ENCODE data around the gene ARL15.

Gene ARL15

GRCh38 chr5:54307583-54307982 lies 2.8 kb downstream of the ARL15 start:
- Histone ChIP-seq H2BK5ac (ENCODE audit: low read depth, low read length, poor library complexity) (no peak overlapping the region), H2AFZ (ENCODE audit: insufficient read depth, low read length, poor library complexity) (no peak overlapping the region), H2AK5ac (ENCODE audit: low read length) (no peak overlapping the region), H4K8ac (ENCODE audit: low read depth, low read length) (no peak overlapping the region), H3K4me3 (ENCODE audit: low read depth, low read length) (no peak overlapping the region), H3K9me3 (ENCODE audit: insufficient read depth, low read depth, low read length) (no peaks in the 10 kb centered on the region), H3K14ac (ENCODE audit: low read length) (no peak overlapping the region), H3K9ac (ENCODE audit: low read length) (no peak overlapping the region), H3K4ac (ENCODE audit: low read depth, low read length) (no peak overlapping the region), H4K12ac (ENCODE audit: low read depth, low read length) (no peak overlapping the region), H3K4me1 (ENCODE audit: control insufficient read depth in 1 of 2, insufficient read depth in 2 of 2, low read length in 2 of 2) (no peaks in the 10 kb centered on the region), H3K18ac (ENCODE audit: low read length) (no peak overlapping the region), H2BK120ac (ENCODE audit: insufficient read depth, low read length, poor library complexity) (no peak overlapping the region), H3K36me3 (ENCODE audit: control insufficient read depth in 1 of 2, insufficient read depth in 2 of 2, low read length in 2 of 2) (no peaks in the 10 kb centered on the region), H3K27me3 (ENCODE audit: insufficient read depth, low read length) (no peaks in the 10 kb centered on the region), H3K79me2 (ENCODE audit: control insufficient read depth, insufficient read depth, low read length, poor library complexity) (peaks cover 3% of the 10 kb centered on the region), H3K27ac (ENCODE audit: low read depth, low read length) (no peak overlapping the region), H2BK12ac (ENCODE audit: low read length) (no peak overlapping the region), H3K79me1 (ENCODE audit: low read length) (peaks cover 12% of the 10 kb centered on the region), H4K91ac (ENCODE audit: low read depth, low read length) (no peak overlapping the region), H3K4me2 (ENCODE audit: low read length) (no peak overlapping the region), H3K23ac (ENCODE audit: low read length) (no peak overlapping the region)
- DNase-seq: no peak
- no CpG with 5 or more reads among the region's 3 CpGs for WGBS (ENCODE audit: extremely low coverage, insufficient coverage, insufficient read length)

- Histone ChIP-seq H3K9me3 (ENCODE audit: insufficient read depth, low read depth, low read length) (no peaks in the 10 kb centered on the region), H3K36me3 (ENCODE audit: control insufficient read depth in 1 of 2, insufficient read depth in 2 of 2, low read length in 2 of 2) (no peaks in the 10 kb centered on the region), H2BK120ac (ENCODE audit: insufficient read depth, low read length, poor library complexity) (no peak overlapping the region), H3K23ac (ENCODE audit: low read length) (no peak overlapping the region), H3K4ac (ENCODE audit: low read depth, low read length) (no peak overlapping the region), H3K4me2 (ENCODE audit: low read length) (no peak overlapping the region), H4K8ac (ENCODE audit: low read depth, low read length) (no peak overlapping the region), H3K27me3 (ENCODE audit: insufficient read depth, low read length) (no peaks in the 10 kb centered on the region), H3K4me1 (ENCODE audit: control insufficient read depth in 1 of 2, insufficient read depth in 2 of 2, low read length in 2 of 2) (no peaks in the 10 kb centered on the region), H3K18ac (ENCODE audit: low read length) (no peak overlapping the region), H3K14ac (ENCODE audit: low read length) (no peak overlapping the region), H2AK5ac (ENCODE audit: low read length) (no peak overlapping the region), H2BK12ac (ENCODE audit: low read length) (no peak overlapping the region), H3K9ac (ENCODE audit: low read length) (no peak overlapping the region), H2BK5ac (ENCODE audit: low read depth, low read length, poor library complexity) (no peak overlapping the region), H2AFZ (ENCODE audit: insufficient read depth, low read length, poor library complexity) (no peak overlapping the region), H3K27ac (ENCODE audit: low read depth, low read length) (no peak overlapping the region), H3K79me1 (ENCODE audit: low read length) (peaks cover 12% of the 10 kb centered on the region), H3K4me3 (ENCODE audit: low read depth, low read length) (no peak overlapping the region), H4K12ac (ENCODE audit: low read depth, low read length) (no peak overlapping the region), H3K79me2 (ENCODE audit: control insufficient read depth, insufficient read depth, low read length, poor library complexity) (peaks cover 3% of the 10 kb centered on the region), H4K91ac (ENCODE audit: low read depth, low read length) (no peak overlapping the region)
- no CpG with 5 or more reads among the region's 1 CpG for WGBS (ENCODE audit: extremely low coverage, insufficient coverage, insufficient read length)
- peak in 1 of 2 donors; percentile 31 for DNase-seq
Observed at GRCh38 chr5:54306893-54307292, 3.5 kb downstream of the ARL15 start.

- Histone ChIP-seq H3K79me2 (ENCODE audit: control insufficient read depth, insufficient read depth, low read length, poor library complexity) (peaks cover 4% of the 10 kb centered on the region), H2AFZ (ENCODE audit: insufficient read depth, low read length, poor library complexity) (no peak overlapping the region), H3K4me1 (ENCODE audit: control insufficient read depth in 1 of 2, insufficient read depth in 2 of 2, low read length in 2 of 2) (no peaks in the 10 kb centered on the region), H3K23ac (ENCODE audit: low read length) (no peak overlapping the region), H3K4ac (ENCODE audit: low read depth, low read length) (no peak overlapping the region), H4K91ac (ENCODE audit: low read depth, low read length) (no peak overlapping the region), H4K12ac (ENCODE audit: low read depth, low read length) (no peak overlapping the region), H3K27me3 (ENCODE audit: insufficient read depth, low read length) (no peaks in the 10 kb centered on the region), H3K9ac (ENCODE audit: low read length) (no peak overlapping the region), H2BK12ac (ENCODE audit: low read length) (no peak overlapping the region), H3K4me2 (ENCODE audit: low read length) (no peak overlapping the region), H3K36me3 (ENCODE audit: control insufficient read depth in 1 of 2, insufficient read depth in 2 of 2, low read length in 2 of 2) (no peaks in the 10 kb centered on the region), H3K9me3 (ENCODE audit: insufficient read depth, low read depth, low read length) (no peaks in the 10 kb centered on the region), H3K4me3 (ENCODE audit: low read depth, low read length) (no peak overlapping the region), H3K79me1 (ENCODE audit: low read length) (peaks cover 8% of the 10 kb centered on the region), H3K18ac (ENCODE audit: low read length) (no peak overlapping the region), H2AK5ac (ENCODE audit: low read length) (no peak overlapping the region), H2BK120ac (ENCODE audit: insufficient read depth, low read length, poor library complexity) (no peak overlapping the region), H4K8ac (ENCODE audit: low read depth, low read length) (no peak overlapping the region), H2BK5ac (ENCODE audit: low read depth, low read length, poor library complexity) (no peak overlapping the region), H3K14ac (ENCODE audit: low read length) (no peak overlapping the region), H3K27ac (ENCODE audit: low read depth, low read length) (no peak overlapping the region)
- DNase-seq: no peak
- no CpG with 5 or more reads among the region's 4 CpGs for WGBS (ENCODE audit: extremely low coverage, insufficient coverage, insufficient read length)
Observed at GRCh38 chr5:54305737-54306136, 4.6 kb downstream of the ARL15 start.

GRCh38 chr5:54304040-54304439 lies 6.3 kb downstream of the ARL15 start:
- Histone ChIP-seq H3K79me1 (ENCODE audit: low read length) (no peaks in the 10 kb centered on the region), H2BK12ac (ENCODE audit: low read length) (no peak overlapping the region), H3K9me3 (ENCODE audit: insufficient read depth, low read depth, low read length) (no peaks in the 10 kb centered on the region), H3K9ac (ENCODE audit: low read length) (no peak overlapping the region), H2BK120ac (ENCODE audit: insufficient read depth, low read length, poor library complexity) (no peak overlapping the region), H3K4me1 (ENCODE audit: control insufficient read depth in 1 of 2, insufficient read depth in 2 of 2, low read length in 2 of 2) (no peaks in the 10 kb centered on the region), H3K4me2 (ENCODE audit: low read length) (no peak overlapping the region), H3K14ac (ENCODE audit: low read length) (no peak overlapping the region), H2AK5ac (ENCODE audit: low read length) (no peak overlapping the region), H3K27ac (ENCODE audit: low read depth, low read length) (no peak overlapping the region), H3K79me2 (ENCODE audit: control insufficient read depth, insufficient read depth, low read length, poor library complexity) (peaks cover 5% of the 10 kb centered on the region), H4K91ac (ENCODE audit: low read depth, low read length) (no peak overlapping the region), H3K4me3 (ENCODE audit: low read depth, low read length) (no peak overlapping the region), H4K8ac (ENCODE audit: low read depth, low read length) (no peak overlapping the region), H3K23ac (ENCODE audit: low read length) (no peak overlapping the region), H3K4ac (ENCODE audit: low read depth, low read length) (peak overlapping the region; percentile 59), H4K12ac (ENCODE audit: low read depth, low read length) (no peak overlapping the region), H2AFZ (ENCODE audit: insufficient read depth, low read length, poor library complexity) (no peak overlapping the region), H2BK5ac (ENCODE audit: low read depth, low read length, poor library complexity) (no peak overlapping the region), H3K36me3 (ENCODE audit: control insufficient read depth in 1 of 2, insufficient read depth in 2 of 2, low read length in 2 of 2) (no peaks in the 10 kb centered on the region), H3K18ac (ENCODE audit: low read length) (no peak overlapping the region), H3K27me3 (ENCODE audit: insufficient read depth, low read length) (no peaks in the 10 kb centered on the region)
- WGBS (ENCODE audit: extremely low coverage, insufficient coverage, insufficient read length): no CpG with 5 or more reads among the region's 2 CpGs
- no peak for DNase-seq

All from trophoblast cell (in vitro differentiated cells and primary cell).